Skin of body (tissue), 1 donor: Measurements from ENCODE around the gene MS4A2. TPM values are rescaled to one million over a fixed set of nuclear protein-coding genes. Genes with fewer than 3 reads are reported as not detected.

Experiments used
- total RNA-seq: library from RNA; depleted of rRNA; stranded (reverse); fragments of >200 nt; gene quantifications from one replicate; pipeline ENCODE4 v1.2.3, GENCODE V29; 2014

The MS4A2 gene
- total RNA-seq, 1 donor from 2014 or later, result 11.1 TPM

Other genes starting within 250 kb of the MS4A2 start
- gene CBLIF, start 243.2 kb upstream of the MS4A2 start, total RNA-seq, result not detected
- gene TCN1, start 222.2 kb upstream of the MS4A2 start, total RNA-seq, result 12.0 TPM
- not detected for gene OOSP3, start 209.9 kb upstream of the MS4A2 start, total RNA-seq
- gene OOSP1, start 150.2 kb upstream of the MS4A2 start, total RNA-seq, result not detected
- gene OOSP4A, start 124.6 kb upstream of the MS4A2 start, total RNA-seq, result not detected
- not detected for gene OOSP4B, start 71.5 kb upstream of the MS4A2 start, total RNA-seq
- gene OOSP2, start 48.3 kb upstream of the MS4A2 start, total RNA-seq, result not detected
- 18.1 TPM for gene MS4A3, start 32.0 kb upstream of the MS4A2 start, total RNA-seq
- gene MS4A6A, start 94.4 kb downstream of the MS4A2 start, total RNA-seq, result 33.6 TPM
- gene MS4A4E, start 154.5 kb downstream of the MS4A2 start, total RNA-seq, result 0.49 TPM
- gene MS4A4A, start 192.0 kb downstream of the MS4A2 start, total RNA-seq, result 13.8 TPM
- not detected for gene MS4A6E, start 238.6 kb downstream of the MS4A2 start, total RNA-seq